ENCODE measurements around the gene RAB3GAP2. TPM values are rescaled to one million over a fixed set of nuclear protein-coding genes. Genes with fewer than 3 reads are reported as not detected.

RAB3GAP2 gene
- total and polyA plus RNA-seq, 2 of the 13 experiments (the other 11 are each of a cell fraction or from before 2014, with no cell fraction given) = 22.6 to 25.0 TPM

DNA sequence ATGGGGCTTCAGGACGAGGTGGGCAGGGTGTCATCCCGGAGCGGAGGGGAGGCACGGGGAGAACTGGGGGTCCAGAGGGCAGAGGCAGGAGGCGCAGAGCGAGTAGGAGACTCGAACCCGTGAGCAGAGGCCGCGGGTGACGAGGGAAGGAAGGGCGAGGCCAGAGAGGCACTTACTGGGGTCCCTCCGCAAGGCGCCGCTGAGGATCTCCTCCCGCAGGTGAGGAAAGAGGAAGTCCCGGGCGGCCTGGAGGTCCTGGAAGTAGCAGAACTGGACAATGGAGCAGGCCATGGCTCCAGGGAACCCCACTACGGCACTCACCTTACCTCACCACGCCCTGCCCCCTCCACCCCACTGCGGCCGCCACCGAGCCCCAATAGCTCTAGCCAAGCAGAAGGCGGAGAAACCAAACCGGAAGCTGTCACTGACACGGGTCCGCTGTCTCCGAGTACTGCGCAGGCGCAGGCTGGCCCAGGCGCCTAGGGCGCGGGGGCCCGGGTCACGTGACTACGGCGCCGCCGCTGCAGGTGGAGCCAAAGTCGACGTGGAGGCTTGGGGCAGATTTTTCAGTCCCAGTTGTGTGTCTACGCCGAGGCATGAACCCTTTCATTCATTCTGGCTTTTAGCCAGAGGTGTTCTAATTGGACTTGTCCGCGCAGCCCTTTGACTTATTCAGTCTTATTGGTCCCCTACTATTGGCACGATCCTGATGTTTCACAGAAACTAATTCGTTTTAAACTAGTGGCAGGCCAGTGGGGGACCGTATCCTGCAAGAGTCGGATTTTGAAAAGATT lies at the start of gene RAB3GAP2 (continued):
- TF ChIP-seq, protein P1, sequence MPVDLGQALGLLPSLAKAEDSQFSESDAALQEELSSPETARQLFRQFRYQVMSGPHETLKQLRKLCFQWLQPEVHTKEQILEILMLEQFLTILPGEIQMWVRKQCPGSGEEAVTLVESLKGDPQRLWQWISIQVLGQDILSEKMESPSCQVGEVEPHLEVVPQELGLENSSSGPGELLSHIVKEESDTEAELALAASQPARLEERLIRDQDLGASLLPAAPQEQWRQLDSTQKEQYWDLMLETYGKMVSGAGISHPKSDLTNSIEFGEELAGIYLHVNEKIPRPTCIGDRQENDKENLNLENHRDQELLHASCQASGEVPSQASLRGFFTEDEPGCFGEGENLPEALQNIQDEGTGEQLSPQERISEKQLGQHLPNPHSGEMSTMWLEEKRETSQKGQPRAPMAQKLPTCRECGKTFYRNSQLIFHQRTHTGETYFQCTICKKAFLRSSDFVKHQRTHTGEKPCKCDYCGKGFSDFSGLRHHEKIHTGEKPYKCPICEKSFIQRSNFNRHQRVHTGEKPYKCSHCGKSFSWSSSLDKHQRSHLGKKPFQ (CRISPR knock-in tag; IDR thresholded peaks at IDR 0.05; ENCODE audit: insufficient replicate concordance) = peak; percentile 68
- TF ChIP-seq ZNF850 (CRISPR knock-in tag; conservative IDR thresholded peaks at IDR 0.05) = no peak
- TF ChIP-seq NFKB2 (CRISPR knock-in tag; IDR thresholded peaks at IDR 0.05; ENCODE audit: borderline replicate concordance) = peak; percentile 73; the same call in 1 of the 2 replicates
- TF ChIP-seq ZNF891 (CRISPR knock-in tag; IDR thresholded peaks at IDR 0.05) = peak; percentile 43; the same call in 1 of the 2 replicates
- TF ChIP-seq ZFP36 (IDR thresholded peaks at IDR 0.05; ENCODE audit: borderline replicate concordance, low read depth, low read length, partially characterized antibody) = no peak
- TF ChIP-seq, protein P2, sequence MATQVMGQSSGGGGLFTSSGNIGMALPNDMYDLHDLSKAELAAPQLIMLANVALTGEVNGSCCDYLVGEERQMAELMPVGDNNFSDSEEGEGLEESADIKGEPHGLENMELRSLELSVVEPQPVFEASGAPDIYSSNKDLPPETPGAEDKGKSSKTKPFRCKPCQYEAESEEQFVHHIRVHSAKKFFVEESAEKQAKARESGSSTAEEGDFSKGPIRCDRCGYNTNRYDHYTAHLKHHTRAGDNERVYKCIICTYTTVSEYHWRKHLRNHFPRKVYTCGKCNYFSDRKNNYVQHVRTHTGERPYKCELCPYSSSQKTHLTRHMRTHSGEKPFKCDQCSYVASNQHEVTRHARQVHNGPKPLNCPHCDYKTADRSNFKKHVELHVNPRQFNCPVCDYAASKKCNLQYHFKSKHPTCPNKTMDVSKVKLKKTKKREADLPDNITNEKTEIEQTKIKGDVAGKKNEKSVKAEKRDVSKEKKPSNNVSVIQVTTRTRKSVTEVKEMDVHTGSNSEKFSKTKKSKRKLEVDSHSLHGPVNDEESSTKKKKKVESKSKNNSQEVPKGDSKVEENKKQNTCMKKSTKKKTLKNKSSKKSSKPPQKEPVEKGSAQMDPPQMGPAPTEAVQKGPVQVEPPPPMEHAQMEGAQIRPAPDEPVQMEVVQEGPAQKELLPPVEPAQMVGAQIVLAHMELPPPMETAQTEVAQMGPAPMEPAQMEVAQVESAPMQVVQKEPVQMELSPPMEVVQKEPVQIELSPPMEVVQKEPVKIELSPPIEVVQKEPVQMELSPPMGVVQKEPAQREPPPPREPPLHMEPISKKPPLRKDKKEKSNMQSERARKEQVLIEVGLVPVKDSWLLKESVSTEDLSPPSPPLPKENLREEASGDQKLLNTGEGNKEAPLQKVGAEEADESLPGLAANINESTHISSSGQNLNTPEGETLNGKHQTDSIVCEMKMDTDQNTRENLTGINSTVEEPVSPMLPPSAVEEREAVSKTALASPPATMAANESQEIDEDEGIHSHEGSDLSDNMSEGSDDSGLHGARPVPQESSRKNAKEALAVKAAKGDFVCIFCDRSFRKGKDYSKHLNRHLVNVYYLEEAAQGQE (IDR thresholded peaks at IDR 0.05; ENCODE audit: borderline replicate concordance in 1 of 2, low read depth in 1 of 2, low read length in 2 of 2) = no peak
- 0 out of 2 replicates have a peak, but pooled peaks have one; percentile 30 for TF ChIP-seq ZNF570 (CRISPR knock-in tag; IDR thresholded peaks at IDR 0.05; ENCODE audit: borderline replicate concordance)
- TF ChIP-seq HDAC2 (CRISPR knock-in tag; IDR thresholded peaks at IDR 0.05) = peak; percentile 13
- no peak for TF ChIP-seq DPF2 (CRISPR knock-in tag; IDR thresholded peaks at IDR 0.05; ENCODE audit: borderline replicate concordance, low read depth)
- no peak for TF ChIP-seq ZNF577 (CRISPR knock-in tag; IDR thresholded peaks at IDR 0.05; ENCODE audit: borderline replicate concordance, low read depth)
- no peak for TF ChIP-seq MAFF (IDR thresholded peaks at IDR 0.05; ENCODE audit: low read depth, low read length)
- no peak for TF ChIP-seq KLF12 (CRISPR knock-in tag; IDR thresholded peaks at IDR 0.05; ENCODE audit: borderline replicate concordance)
- TF ChIP-seq, protein P3, sequence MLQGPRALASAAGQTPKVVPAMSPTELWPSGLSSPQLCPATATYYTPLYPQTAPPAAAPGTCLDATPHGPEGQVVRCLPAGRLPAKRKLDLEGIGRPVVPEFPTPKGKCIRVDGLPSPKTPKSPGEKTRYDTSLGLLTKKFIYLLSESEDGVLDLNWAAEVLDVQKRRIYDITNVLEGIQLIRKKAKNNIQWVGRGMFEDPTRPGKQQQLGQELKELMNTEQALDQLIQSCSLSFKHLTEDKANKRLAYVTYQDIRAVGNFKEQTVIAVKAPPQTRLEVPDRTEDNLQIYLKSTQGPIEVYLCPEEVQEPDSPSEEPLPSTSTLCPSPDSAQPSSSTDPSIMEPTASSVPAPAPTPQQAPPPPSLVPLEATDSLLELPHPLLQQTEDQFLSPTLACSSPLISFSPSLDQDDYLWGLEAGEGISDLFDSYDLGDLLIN (CRISPR knock-in tag; IDR thresholded peaks at IDR 0.05; ENCODE audit: borderline replicate concordance) = no peak
- peak; percentile 30; the same call in 1 of the 2 replicates for TF ChIP-seq NCOA2 (CRISPR knock-in tag; IDR thresholded peaks at IDR 0.05)
- no peak for TF ChIP-seq SRF (IDR thresholded peaks at IDR 0.05; ENCODE audit: low read depth, low read length)
- TF ChIP-seq RELA (CRISPR knock-in tag; IDR thresholded peaks at IDR 0.05) = no peak
- TF ChIP-seq ZNF644 (CRISPR knock-in tag; IDR thresholded peaks at IDR 0.05; ENCODE audit: low read depth) = peak; percentile 54; the same call in 1 of the 2 replicates
- no peak for TF ChIP-seq ZNF337 (CRISPR knock-in tag; IDR thresholded peaks at IDR 0.05; ENCODE audit: borderline replicate concordance, low read depth)
- peak; percentile 92 for TF ChIP-seq ZFX (CRISPR knock-in tag; IDR thresholded peaks at IDR 0.05; ENCODE audit: low read depth)
- no peak for TF ChIP-seq FOSL1 (CRISPR knock-in tag; IDR thresholded peaks at IDR 0.05; ENCODE audit: borderline replicate concordance)
- no peak; the same call in 1 of the 2 replicates for TF ChIP-seq CBX2 (IDR thresholded peaks at IDR 0.05; ENCODE audit: low read depth, low read length)
- no peak for TF ChIP-seq CBX2 (CRISPR knock-in tag; IDR thresholded peaks at IDR 0.05; ENCODE audit: low read depth)
- peak; percentile 64; the same call in 1 of the 2 replicates for TF ChIP-seq SP5 (CRISPR knock-in tag; IDR thresholded peaks at IDR 0.05; ENCODE audit: borderline replicate concordance, low read depth)
- peak; percentile 79 for TF ChIP-seq NKX3-1 (CRISPR knock-in tag; IDR thresholded peaks at IDR 0.05)
